ENCODE measurements around the gene ATP6V1G3. TPM values are rescaled to one million over a fixed set of nuclear protein-coding genes. Genes with fewer than 3 reads are reported as not detected.

The ATP6V1G3 gene, protein sequence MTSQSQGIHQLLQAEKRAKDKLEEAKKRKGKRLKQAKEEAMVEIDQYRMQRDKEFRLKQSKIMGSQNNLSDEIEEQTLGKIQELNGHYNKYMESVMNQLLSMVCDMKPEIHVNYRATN
- total RNA-seq (not detected in 2 replicates), polyA plus RNA-seq (not detected in 2 replicates), polyA minus RNA-seq (not detected in 2 replicates)
- total RNA-seq (2013) = 0.21 TPM

DNA sequence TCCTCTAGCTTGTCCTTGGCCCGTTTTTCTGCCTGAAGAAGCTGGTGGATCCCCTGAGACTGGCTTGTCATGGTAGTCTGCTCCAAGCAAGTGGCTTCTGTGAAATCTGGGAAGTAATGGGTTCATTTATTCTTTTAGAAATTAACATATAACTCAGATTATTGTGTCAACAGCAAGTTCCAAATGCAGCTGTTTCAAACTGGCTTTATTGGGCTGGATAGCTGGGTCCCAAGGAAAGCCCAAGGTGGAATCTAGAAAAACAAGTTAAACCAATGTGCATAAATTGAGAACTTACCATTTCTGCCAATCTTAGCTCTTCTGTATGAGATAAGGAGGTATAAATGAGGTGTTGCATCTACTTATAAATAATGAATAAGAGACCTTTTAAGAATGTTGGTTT lies at the start of gene ATP6V1G3:
Gene ATP6V1G3 (minus strand): TSS at position 101 of the 400 bp plus-strand sequence. CDS start 30 bp downstream, at position 71.
- CTCF ChIA-PET = interaction anchor here (1.4 to 1.6 kb wide), 3 partner anchors 16 to 141 kb away, joined by 4 to 6 read pairs (median 4); no protein-coding TSS in a partner anchor
- Mint-ChIP-seq H3K4me3 (peak within 1 kb of the TSS; percentile 79), H3K27ac (peak within 1 kb of the TSS; percentile 90), H3K4me1 (peaks cover 83% of the 10 kb centered on the region), H3K9me3 (ENCODE audit: insufficient read depth) (no peaks in the 10 kb centered on the region), H3K27me3 (no peaks in the 10 kb centered on the region)
- POLR2A ChIA-PET = no interaction called here
- Histone ChIP-seq H2AFZ (ENCODE audit: insufficient read depth, low read depth, low read length, poor library complexity, severe bottlenecking) (peak within 1 kb of the TSS; percentile 30), H3K4me1 (ENCODE audit: control insufficient read depth in 2 of 2, insufficient read depth in 2 of 2, low read length in 2 of 2) (peaks cover 56 to 87% of the 10 kb centered on the region in 2 donors), H3K4me3 (ENCODE audit: control extremely low read depth in 1 of 5, extremely low read depth in 1 of 5, insufficient read depth in 1 of 5, low read depth in 2 of 5, low read length in 4 of 5) (peak within 1 kb of the TSS in 1 of 5 experiments; percentile 59), H3K9ac (ENCODE audit: low read length) (peak within 1 kb of the TSS; percentile 47), H3K27ac (ENCODE audit: low read length in 2 of 2) (peak within 1 kb of the TSS; percentile 13 to 74), H3K79me2 (ENCODE audit: control insufficient read depth, insufficient read depth, low read length) (peaks cover 13% of the 10 kb centered on the region), H4K20me1 (ENCODE audit: control insufficient read depth, insufficient read depth, low read length, poor library complexity, severe bottlenecking) (no peaks in the 10 kb centered on the region), H3K9me3 (ENCODE audit: control extremely low read depth in 1 of 3, control insufficient read depth in 2 of 3, insufficient read depth in 1 of 3, low read length in 2 of 3) (peaks cover 0 to 5% (median 2%) of the 10 kb centered on the region in 3 donors), H3K4me2 (replicated peaks; ENCODE audit: low read depth, low read length, poor library complexity, severe bottlenecking) (peak within 1 kb of the TSS; percentile 56), H3K27me3 (replicated peaks in 1 of 4; ENCODE audit: control extremely low read depth in 1 of 4, control insufficient read depth in 3 of 4, insufficient read depth in 4 of 4, low read length in 3 of 4) (no peaks in the 10 kb centered on the region), H3K36me3 (replicated peaks in 1 of 2; ENCODE audit: control extremely low read depth in 1 of 2, control insufficient read depth in 1 of 2, extremely low read depth in 1 of 2, insufficient read depth in 2 of 2, low read length in 1 of 2) (no peaks in the 10 kb centered on the region)
- no peak for DNase-seq
- WGBS (ENCODE audit: insufficient coverage) = no CpG with 5 or more reads among the region's 1 CpG
- no peak for TF ChIP-seq EZH2 (IDR thresholded peaks at IDR 0.05; ENCODE audit: borderline replicate concordance, insufficient read depth, low read depth, low read length, poor library complexity, severe bottlenecking)
- intact Hi-C loops (cut with micrococcal nuclease) = no loop called here
- no peak for ATAC-seq (ENCODE audit: low read depth)

DNA sequence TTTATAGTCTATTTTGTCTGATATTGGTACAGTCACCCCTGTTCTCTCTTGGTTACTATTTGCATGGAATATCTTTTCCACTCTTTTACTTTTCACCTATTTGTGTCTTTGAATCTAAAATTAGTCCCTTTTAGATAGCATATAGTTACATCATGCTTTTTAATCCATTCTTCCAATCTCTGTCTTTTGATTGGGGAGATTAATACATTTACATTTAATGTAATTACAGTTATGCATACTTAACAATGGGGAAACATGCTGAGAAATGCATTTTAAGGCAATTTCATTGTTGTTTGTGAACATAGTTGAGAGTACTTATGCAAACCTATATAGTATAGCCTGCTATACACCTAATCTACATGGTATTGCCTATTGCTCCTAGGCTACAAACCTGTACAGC lies 48.4 kb upstream of the ATP6V1G3 start:
- Mint-ChIP-seq H3K27ac (no peak overlapping the region), H3K4me3 (no peak overlapping the region), H3K4me1 (no peaks in the 10 kb centered on the region), H3K27me3 (no peaks in the 10 kb centered on the region), H3K9me3 (ENCODE audit: insufficient read depth) (peaks cover 9% of the 10 kb centered on the region)
- no peaks in the 10 kb centered on the region for H3K4me1 ChIP-seq (ENCODE audit: control insufficient read depth in 2 of 2, insufficient read depth in 2 of 2, low read length in 2 of 2)
- H3K36me3 ChIP-seq (replicated peaks in 1 of 2; ENCODE audit: control extremely low read depth in 1 of 2, control insufficient read depth in 1 of 2, extremely low read depth in 1 of 2, insufficient read depth in 2 of 2, low read length in 1 of 2) = peaks cover 0 to 1% of the 10 kb centered on the region in 2 experiments
- H3K9ac ChIP-seq (ENCODE audit: low read length) = no peak overlapping the region
- no peak overlapping the region for H3K4me3 ChIP-seq (ENCODE audit: control extremely low read depth in 1 of 5, extremely low read depth in 1 of 5, insufficient read depth in 1 of 5, low read depth in 2 of 5, low read length in 4 of 5)
- ChIA-PET CTCF (interaction anchor here (1.2 kb wide), 1 partner anchor 9 kb away, joined by 4 read pairs; no protein-coding TSS in a partner anchor), POLR2A (interaction anchor here (0.6 kb wide), 1 partner anchor 11 kb away, joined by 3 read pairs; no protein-coding TSS in a partner anchor)
- DNase-seq (no peak), ATAC-seq (ENCODE audit: low read depth) (no peak)
- intact Hi-C loops (cut with micrococcal nuclease) = no loop called here
- no peaks in the 10 kb centered on the region for H4K20me1 ChIP-seq (ENCODE audit: control insufficient read depth, insufficient read depth, low read length, poor library complexity, severe bottlenecking)
- H3K79me2 ChIP-seq (ENCODE audit: control insufficient read depth, insufficient read depth, low read length) = no peaks in the 10 kb centered on the region
- peaks cover 12 to 26% (median 17%) of the 10 kb centered on the region in 3 donors for H3K9me3 ChIP-seq (ENCODE audit: control extremely low read depth in 1 of 3, control insufficient read depth in 2 of 3, insufficient read depth in 1 of 3, low read length in 2 of 3)
- H3K4me2 ChIP-seq (replicated peaks; ENCODE audit: low read depth, low read length, poor library complexity, severe bottlenecking) = no peak overlapping the region
- H3K27ac ChIP-seq (ENCODE audit: low read length in 2 of 2) = no peak overlapping the region
- no peak for TF ChIP-seq EZH2 (IDR thresholded peaks at IDR 0.05; ENCODE audit: borderline replicate concordance, insufficient read depth, low read depth, low read length, poor library complexity, severe bottlenecking)
- TF ChIP-seq, protein P1, sequence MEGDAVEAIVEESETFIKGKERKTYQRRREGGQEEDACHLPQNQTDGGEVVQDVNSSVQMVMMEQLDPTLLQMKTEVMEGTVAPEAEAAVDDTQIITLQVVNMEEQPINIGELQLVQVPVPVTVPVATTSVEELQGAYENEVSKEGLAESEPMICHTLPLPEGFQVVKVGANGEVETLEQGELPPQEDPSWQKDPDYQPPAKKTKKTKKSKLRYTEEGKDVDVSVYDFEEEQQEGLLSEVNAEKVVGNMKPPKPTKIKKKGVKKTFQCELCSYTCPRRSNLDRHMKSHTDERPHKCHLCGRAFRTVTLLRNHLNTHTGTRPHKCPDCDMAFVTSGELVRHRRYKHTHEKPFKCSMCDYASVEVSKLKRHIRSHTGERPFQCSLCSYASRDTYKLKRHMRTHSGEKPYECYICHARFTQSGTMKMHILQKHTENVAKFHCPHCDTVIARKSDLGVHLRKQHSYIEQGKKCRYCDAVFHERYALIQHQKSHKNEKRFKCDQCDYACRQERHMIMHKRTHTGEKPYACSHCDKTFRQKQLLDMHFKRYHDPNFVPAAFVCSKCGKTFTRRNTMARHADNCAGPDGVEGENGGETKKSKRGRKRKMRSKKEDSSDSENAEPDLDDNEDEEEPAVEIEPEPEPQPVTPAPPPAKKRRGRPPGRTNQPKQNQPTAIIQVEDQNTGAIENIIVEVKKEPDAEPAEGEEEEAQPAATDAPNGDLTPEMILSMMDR (IDR thresholded peaks at IDR 0.05) = no peak
- no peak overlapping the region for H2AFZ ChIP-seq (ENCODE audit: insufficient read depth, low read depth, low read length, poor library complexity, severe bottlenecking)
- no peaks in the 10 kb centered on the region for H3K27me3 ChIP-seq (replicated peaks in 1 of 4; ENCODE audit: control extremely low read depth in 1 of 4, control insufficient read depth in 3 of 4, insufficient read depth in 4 of 4, low read length in 3 of 4)

All from B cell (primary cell).